Measurements from ENCODE around the gene FKBP15.

DNA sequence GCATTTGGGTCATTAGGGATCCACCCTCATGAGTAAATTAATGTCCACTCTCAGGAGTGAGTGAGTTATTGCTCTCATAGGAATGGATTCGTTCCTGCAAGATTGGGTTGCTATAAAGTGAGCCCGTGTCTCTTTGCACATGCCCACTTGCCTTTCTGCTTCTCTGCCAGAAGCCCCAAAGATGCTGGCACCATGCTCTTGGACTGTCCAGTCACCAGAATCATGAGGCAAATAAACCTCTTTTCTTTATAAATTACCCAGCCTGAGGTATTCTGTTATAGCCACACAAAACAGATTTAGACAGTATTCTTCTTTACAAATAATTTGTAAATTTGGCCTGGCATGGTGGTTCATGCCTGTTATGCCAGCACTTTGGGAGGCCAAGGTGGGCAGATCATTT is 29.7 kb upstream of the FKBP15 start:
- TF ChIP-seq, protein P1, sequence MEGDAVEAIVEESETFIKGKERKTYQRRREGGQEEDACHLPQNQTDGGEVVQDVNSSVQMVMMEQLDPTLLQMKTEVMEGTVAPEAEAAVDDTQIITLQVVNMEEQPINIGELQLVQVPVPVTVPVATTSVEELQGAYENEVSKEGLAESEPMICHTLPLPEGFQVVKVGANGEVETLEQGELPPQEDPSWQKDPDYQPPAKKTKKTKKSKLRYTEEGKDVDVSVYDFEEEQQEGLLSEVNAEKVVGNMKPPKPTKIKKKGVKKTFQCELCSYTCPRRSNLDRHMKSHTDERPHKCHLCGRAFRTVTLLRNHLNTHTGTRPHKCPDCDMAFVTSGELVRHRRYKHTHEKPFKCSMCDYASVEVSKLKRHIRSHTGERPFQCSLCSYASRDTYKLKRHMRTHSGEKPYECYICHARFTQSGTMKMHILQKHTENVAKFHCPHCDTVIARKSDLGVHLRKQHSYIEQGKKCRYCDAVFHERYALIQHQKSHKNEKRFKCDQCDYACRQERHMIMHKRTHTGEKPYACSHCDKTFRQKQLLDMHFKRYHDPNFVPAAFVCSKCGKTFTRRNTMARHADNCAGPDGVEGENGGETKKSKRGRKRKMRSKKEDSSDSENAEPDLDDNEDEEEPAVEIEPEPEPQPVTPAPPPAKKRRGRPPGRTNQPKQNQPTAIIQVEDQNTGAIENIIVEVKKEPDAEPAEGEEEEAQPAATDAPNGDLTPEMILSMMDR (IDR thresholded peaks at IDR 0.05) = no peak
- TF ChIP-seq TEAD4 (CRISPR knock-in tag; IDR thresholded peaks at IDR 0.05) = no peak
- TF ChIP-seq, protein P2, sequence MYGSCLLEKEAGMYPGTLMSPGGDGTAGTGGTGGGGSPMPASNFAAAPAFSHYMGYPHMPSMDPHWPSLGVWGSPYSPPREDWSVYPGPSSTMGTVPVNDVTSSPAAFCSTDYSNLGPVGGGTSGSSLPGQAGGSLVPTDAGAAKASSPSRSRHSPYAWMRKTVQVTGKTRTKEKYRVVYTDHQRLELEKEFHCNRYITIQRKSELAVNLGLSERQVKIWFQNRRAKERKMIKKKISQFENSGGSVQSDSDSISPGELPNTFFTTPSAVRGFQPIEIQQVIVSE (CRISPR knock-in tag; IDR thresholded peaks at IDR 0.05; ENCODE audit: borderline replicate concordance) = no peak
- TF ChIP-seq FOXJ3 (CRISPR knock-in tag; IDR thresholded peaks at IDR 0.05; ENCODE audit: borderline replicate concordance) = no peak
- TF ChIP-seq CREB1 (CRISPR knock-in tag; IDR thresholded peaks at IDR 0.05) = no peak
